Activated CD8-positive, alpha-beta T cell treated with anti-CD3 and anti-CD28 coated beads for 36 hours (primary cell): ENCODE measurements around the gene PPM1K. TPM values are rescaled to one million over a fixed set of nuclear protein-coding genes. Genes with fewer than 3 reads are reported as not detected.

Source experiments
- ATAC-seq: fragments of 200-7000 bp; cut with Tn5 transposase; one replicate; pipeline ENCODE4 v1.10.0; 2021; ENCODE audit warnings: mild to moderate bottlenecking, moderate library complexity
- CTCF ChIA-PET: fragments of 350-600 bp; sonication (Branson Sonifier 250); formaldehyde crosslinking; loops from one replicate; lab custom pipeline; 2021; ENCODE audit warnings: antibody characterized with exemption; lab: Charles Lee
- POLR2A ChIA-PET: fragments of 350-600 bp; sonication (Branson Sonifier 250); formaldehyde crosslinking; loops from one replicate; lab custom pipeline; 2021; ENCODE audit warnings: antibody characterized with exemption; lab: Charles Lee
- DNase-seq: peaks from one replicate; pipeline ENCODE4 v3.0.0-alpha.2; 2020
- H3K27ac Mint-ChIP-seq: one replicate; pipeline ENCODE4 v1.8.0; 2021; ENCODE audit warnings: mild to moderate bottlenecking, mixed read lengths
- H3K27me3 Mint-ChIP-seq: one replicate; pipeline ENCODE4 v1.8.0; 2021; ENCODE audit warnings: mixed read lengths
- H3K36me3 Mint-ChIP-seq: one replicate; pipeline ENCODE4 v1.8.0; 2021; ENCODE audit warnings: low read depth, mixed read lengths
- H3K4me1 Mint-ChIP-seq: one replicate; pipeline ENCODE4 v1.8.0; 2021; ENCODE audit warnings: low read depth, mixed read lengths
- H3K4me3 Mint-ChIP-seq: one replicate; pipeline ENCODE4 v1.8.0; 2021; ENCODE audit warnings: mild to moderate bottlenecking, moderate library complexity, mixed read lengths
- H3K9me3 Mint-ChIP-seq: one replicate; pipeline ENCODE4 v1.8.0; 2021; ENCODE audit warnings: mixed read lengths
- CTCF ChIP-seq: fragments of 200-600 bp; IDR thresholded peaks from one replicate; pipeline ENCODE4 v1.8.0; 2022; ENCODE audit warnings: antibody characterized with exemption, mild to moderate bottlenecking
- intact Hi-C: fragments of 100-400 bp; cut with micrococcal nuclease; formaldehyde crosslinking; loops from one replicate; pipeline ENCODE4 v1.10.0; 2022
- total RNA-seq, 2 experiments: library from RNA; stranded (reverse); gene quantifications; one replicate each; pipeline ENCODE4 v1.2.3, GENCODE V29; 2021

PPM1K gene
- total RNA-seq, 2 experiments from 2014 or later, result 46.1 to 57.5 TPM

GRCh38 chr4:88240297-88240714 is 44.1 kb downstream of the PPM1K start:
- POLR2A ChIA-PET, result no interaction called here
- Mint-ChIP-seq H3K9me3 (no peaks in the 10 kb centered on the region), H3K27ac (no peak overlapping the region), H3K36me3 (no peaks in the 10 kb centered on the region), H3K4me1 (peaks cover 6% of the 10 kb centered on the region), H3K27me3 (no peaks in the 10 kb centered on the region), H3K4me3 (no peak overlapping the region)
- ATAC-seq, result no peak
- intact Hi-C loops, result no loop called here
- DNase-seq, result no peak
- CTCF ChIA-PET, result interaction anchor here (1.4 kb wide), 1 partner anchor 21 kb away, joined by 4 read pairs; no protein-coding TSS in a partner anchor
- no peak for TF ChIP-seq CTCF

GRCh38 chr4:88230969-88231771 is 53.2 kb downstream of the PPM1K start:
- Mint-ChIP-seq H3K27me3 (no peaks in the 10 kb centered on the region), H3K36me3 (peaks cover 2% of the 10 kb centered on the region), H3K4me1 (peaks cover 10% of the 10 kb centered on the region), H3K9me3 (peaks cover 3% of the 10 kb centered on the region), H3K4me3 (peak overlapping the region; percentile 53), H3K27ac (peak overlapping the region; percentile 80)
- CTCF ChIA-PET, result interaction anchor here (0.9 to 1.3 kb wide), 3 partner anchors 12 to 284 kb away, joined by 4 read pairs; no protein-coding TSS in a partner anchor
- no peak for ATAC-seq
- POLR2A ChIA-PET, result no interaction called here
- TF ChIP-seq CTCF, result no peak
- intact Hi-C loops, result no loop called here
- DNase-seq, result no peak

GRCh38 chr4:88230461-88230891 is 53.9 kb downstream of the PPM1K start:
- intact Hi-C loops, result no loop called here
- peaks cover 17% of the 10 kb centered on the region for H3K4me1 Mint-ChIP-seq
- POLR2A ChIA-PET, result no interaction called here
- no peak for ATAC-seq
- CTCF ChIA-PET, result interaction anchor here (1.1 to 1.3 kb wide), 2 partner anchors 11 to 283 kb away, joined by 4 read pairs; no protein-coding TSS in a partner anchor
- H3K27ac Mint-ChIP-seq, result peak overlapping the region; percentile 3
- H3K36me3 Mint-ChIP-seq, result peaks cover 2% of the 10 kb centered on the region
- peaks cover 3% of the 10 kb centered on the region for H3K9me3 Mint-ChIP-seq
- peak overlapping the region; percentile 53 for H3K4me3 Mint-ChIP-seq
- TF ChIP-seq CTCF, result no peak
- no peaks in the 10 kb centered on the region for H3K27me3 Mint-ChIP-seq
- no peak for DNase-seq

GRCh38 chr4:88227734-88228133 is 56.6 kb downstream of the PPM1K start:
- H3K27me3 Mint-ChIP-seq, result no peaks in the 10 kb centered on the region
- H3K9me3 Mint-ChIP-seq, result peaks cover 3% of the 10 kb centered on the region
- H3K27ac Mint-ChIP-seq, result no peak overlapping the region
- CTCF ChIA-PET, result interaction anchor here (2.1 to 13.6 kb wide), 2 partner anchors 8 to 287 kb away, joined by 9 to 168 read pairs; no protein-coding TSS in a partner anchor
- no peak for TF ChIP-seq CTCF
- peaks cover 2% of the 10 kb centered on the region for H3K36me3 Mint-ChIP-seq
- ATAC-seq (no peak), DNase-seq (no peak)
- POLR2A ChIA-PET, result no interaction called here
- intact Hi-C loops, result no loop called here
- peaks cover 21% of the 10 kb centered on the region for H3K4me1 Mint-ChIP-seq
- no peak overlapping the region for H3K4me3 Mint-ChIP-seq

GRCh38 chr4:88226143-88226542 is 58.2 kb downstream of the PPM1K start:
- H3K9me3 Mint-ChIP-seq, result peaks cover 3% of the 10 kb centered on the region
- ATAC-seq, result no peak
- POLR2A ChIA-PET, result no interaction called here
- no peak overlapping the region for H3K27ac Mint-ChIP-seq
- CTCF ChIA-PET, result interaction anchor here (0.7 to 13.6 kb wide), 2 partner anchors 289 to 447 kb away, joined by 3 to 168 read pairs; no protein-coding TSS in a partner anchor
- H3K27me3 Mint-ChIP-seq, result no peaks in the 10 kb centered on the region
- DNase-seq, result no peak
- peaks cover 15% of the 10 kb centered on the region for H3K4me1 Mint-ChIP-seq
- intact Hi-C loops, result no loop called here
- H3K36me3 Mint-ChIP-seq, result peaks cover 2% of the 10 kb centered on the region
- H3K4me3 Mint-ChIP-seq, result no peak overlapping the region
- no peak for TF ChIP-seq CTCF
